HG03280 (cell line): ENCODE measurements around the gene PMIS2.
"Not testable (repeated sequence)": the region's sequence is repeated elsewhere in the genome, so short reads cannot be mapped to it uniquely, and the experiment has no call there.

Source experiments
- ATAC-seq: cut with Tn5 transposase; IDR thresholded peaks from one replicate; pipeline ENCODE4 v1.9.1; 2021; ENCODE audit warnings: mild to moderate bottlenecking, moderate library complexity; ENCODE audit not compliant: unreplicated experiment

The PMIS2 gene

DNA sequence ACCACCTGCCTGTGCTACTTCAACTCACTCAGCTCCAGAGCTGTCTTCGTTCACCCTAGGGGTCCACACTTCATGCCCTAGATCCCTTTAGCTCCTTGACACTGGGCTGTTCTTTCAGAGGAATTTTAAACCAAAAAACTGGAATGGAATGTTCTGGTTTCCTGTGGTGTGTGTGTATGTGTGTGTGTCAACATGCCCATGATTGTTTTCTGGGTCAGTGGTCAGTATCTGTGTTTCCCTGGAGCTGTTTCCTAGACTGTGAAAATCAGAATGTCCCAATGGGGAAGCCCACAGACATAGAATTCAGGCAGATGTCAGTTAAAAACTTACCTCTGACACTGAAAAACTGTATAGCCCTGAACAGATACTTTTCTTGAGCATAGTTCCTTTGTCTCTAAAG lies 1.3 kb downstream of the PMIS2 start:
- no peak for ATAC-seq

DNA sequence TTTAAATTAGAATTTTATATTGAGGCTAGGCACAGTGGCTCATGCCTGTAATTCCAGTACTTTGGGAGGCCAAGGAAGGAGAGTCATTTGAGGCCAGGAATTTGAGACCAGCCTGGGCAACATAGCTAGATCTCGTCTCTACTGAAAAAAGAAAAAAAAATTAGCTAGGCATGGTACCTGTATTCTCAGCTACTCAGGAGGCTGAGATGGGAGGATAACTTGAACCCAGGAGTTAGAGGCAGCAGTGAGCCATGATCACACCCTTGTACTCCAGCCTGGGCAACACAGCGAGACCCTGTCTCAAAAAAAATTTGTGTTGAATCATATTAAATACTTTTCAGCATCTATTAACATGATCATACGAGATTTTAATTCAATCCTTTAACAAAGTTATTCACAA lies 4.9 kb downstream of the PMIS2 start:
- no peak for ATAC-seq

DNA sequence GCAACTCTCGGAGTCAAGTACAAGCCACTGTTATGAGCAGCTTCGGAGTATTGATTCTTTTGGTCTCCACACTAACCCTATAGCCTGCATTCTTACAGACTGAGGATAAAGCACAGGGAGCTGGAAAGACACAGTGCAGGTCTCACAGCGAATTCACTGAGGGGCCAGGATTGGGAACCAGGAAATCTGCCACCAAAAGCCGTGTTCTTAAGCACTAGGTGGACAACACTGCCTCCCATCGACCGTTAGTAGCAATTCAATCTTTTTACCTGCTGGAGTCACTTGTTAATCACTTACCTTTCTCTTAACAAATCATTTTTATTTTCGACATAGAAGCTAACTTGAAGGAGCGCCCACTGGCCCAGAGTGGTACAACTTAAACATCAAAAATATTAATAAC lies 6.3 kb downstream of the PMIS2 start:
- ATAC-seq: no peak

DNA sequence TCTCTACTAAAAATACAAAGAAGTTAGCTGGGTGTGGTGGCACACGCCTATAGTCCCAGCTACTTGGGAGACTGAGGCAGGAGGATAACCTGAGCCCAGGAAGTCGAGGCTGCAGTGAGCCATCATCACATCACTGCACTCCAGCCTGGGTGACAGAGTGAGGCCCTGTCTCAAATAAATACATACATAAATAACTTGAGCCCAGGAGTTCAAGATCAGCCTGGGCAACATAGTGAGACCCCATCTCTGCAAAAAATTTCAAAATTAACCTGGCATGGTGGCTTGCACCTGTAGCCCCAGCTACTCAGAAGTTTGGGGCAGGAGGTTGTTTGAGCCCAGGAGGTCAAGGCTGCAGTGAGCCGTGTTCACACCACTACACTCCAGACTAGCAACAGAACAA lies 9.1 kb downstream of the PMIS2 start:
- ATAC-seq: not testable (repeated sequence)

DNA sequence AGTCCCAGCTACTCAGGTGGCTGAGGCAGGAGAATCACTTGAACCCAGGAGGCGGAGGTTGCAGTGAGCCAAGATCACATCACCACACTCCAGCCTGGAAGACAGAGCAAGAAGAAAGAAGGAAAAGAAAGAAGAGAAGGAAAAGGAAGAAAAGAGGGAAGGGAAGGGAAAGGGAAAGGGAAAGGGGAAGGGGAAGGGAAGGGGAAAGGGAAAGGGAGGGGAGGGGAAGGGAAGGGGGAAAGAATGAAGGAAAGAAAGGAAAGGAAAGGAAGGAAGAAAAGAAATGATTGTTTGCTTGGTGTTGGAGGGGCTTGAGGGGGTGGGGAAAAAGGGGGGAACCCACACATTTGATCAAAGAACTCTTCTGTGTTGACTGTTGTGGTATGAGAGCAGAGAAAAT lies 10.0 kb downstream of the PMIS2 start:
- ATAC-seq: no peak

DNA sequence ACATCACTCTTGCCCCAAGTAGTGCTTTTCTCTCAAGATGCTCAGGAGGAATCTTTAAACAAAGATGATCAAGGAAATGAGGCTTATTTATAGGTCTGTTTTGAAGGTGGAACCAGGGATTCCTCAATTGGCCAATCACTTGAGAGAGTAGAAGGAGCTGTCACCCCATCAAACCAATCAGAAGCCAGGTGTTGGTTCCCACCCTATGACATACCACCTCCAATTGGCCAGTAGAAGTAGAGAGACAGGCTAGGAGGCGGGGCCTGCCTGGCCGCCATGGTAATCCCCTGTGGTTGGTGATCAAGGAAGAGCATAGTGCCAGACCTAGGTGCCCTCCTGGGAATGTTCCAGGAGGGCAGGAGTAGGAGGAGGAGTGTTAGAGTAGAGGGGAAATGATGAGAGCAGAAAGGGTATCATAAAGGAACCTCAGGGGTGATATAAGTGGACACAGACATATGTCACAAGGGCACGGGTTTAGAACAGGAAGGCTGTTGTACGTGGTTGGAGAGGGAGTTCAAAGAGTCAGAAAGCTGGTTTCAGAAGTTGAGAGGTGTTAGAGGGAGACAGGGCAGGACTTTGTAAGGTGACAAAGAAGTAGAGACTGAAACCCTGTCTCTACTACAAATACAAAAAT lies 10.5 kb downstream of the PMIS2 start:
- peak; percentile 55 for ATAC-seq

DNA sequence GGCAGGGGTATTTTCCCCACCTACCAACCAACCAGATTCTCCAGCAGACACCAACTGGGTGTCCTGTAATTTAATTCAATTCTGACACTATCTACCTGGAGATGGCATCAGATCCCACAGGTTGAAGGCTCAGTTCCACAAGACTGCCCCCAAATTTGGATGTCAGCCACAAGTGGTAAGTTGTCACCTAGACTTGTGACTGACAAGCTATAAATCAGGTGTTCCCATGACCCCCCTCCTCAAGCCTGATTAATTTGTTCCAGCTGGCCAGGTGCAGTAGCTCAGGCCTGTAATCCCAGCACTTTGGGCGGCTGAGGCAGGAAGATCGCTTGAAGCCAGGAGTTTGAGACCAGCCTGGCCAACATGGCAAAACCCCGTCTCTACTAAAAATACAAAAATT lies 16.0 kb downstream of the PMIS2 start:
- no peak for ATAC-seq

DNA sequence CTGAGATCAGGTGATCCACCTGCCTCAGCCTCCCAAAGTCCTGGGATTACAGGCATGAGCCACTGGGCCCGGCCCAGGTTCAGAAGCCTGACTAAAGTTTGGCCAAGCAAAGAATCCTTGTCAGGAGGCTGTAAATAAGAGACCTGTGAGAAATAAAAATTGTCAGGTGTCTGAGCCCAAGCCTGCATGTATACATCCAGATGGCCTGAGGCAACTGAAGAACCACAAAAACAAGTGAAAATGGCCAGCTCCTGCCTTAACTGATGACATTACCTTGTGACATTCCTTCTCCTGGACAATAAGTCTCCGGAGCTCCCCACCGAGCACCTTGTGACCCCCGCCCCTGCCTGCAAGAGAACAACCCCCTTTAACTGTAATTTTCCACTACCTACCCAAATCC lies 18.5 kb downstream of the PMIS2 start:
- not testable (repeated sequence) for ATAC-seq

DNA sequence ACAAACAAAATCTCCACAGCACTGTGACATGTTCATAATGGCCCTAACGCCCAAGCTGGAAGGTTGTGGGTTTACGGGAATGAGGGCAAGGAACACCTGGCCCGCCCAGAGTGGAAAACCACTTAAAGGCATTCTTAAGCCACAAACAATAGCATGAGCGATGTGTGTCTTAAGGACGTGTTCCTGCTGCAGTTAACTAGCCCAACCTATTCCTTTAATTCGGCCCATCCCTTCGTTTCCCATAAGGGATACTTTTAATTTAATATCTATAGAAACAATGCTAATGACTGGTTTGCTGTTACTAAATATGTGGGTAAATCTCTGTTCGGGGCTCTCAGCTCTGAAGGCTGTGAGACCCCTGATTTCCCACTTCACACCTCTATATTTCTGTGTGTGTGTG lies 21.2 kb downstream of the PMIS2 start:
- ATAC-seq: not testable (repeated sequence)

DNA sequence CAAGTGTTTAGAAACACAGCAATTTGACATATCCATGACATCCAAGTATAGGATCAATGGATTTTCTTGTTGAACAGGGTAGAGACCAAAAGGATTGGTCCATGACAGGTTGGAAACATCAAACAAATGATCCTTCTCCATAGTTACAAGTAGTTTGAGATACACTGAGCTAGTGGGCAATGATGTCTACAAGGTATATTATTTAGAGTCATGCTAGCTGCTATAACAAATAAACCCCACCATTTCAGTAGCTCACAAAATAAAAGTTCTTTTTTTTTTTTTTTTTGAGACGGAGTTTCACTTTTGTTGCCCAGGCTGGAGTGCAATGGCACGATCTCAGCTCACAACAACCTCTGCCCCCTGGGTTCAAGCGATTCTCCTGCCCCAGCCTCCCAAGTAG lies 21.7 kb downstream of the PMIS2 start:
- ATAC-seq: no peak

DNA sequence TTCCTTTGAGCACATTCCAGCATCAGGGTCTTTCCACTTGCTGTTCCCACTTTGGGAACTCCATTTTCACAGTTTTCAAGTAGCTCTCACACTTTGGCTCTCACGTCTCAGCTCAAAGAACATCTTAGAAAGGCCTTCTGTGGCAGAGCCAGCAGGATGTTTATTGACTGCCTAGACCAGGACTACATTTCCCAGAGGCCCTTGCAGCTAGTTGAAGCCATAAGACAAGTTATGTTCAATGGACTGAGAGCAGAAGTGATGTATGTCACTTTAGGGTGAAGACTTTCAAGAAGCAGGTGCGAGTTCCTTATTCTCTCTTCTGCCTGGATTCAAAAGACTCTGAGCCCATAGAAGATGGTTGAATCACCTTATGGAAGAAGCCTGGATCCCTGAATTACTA lies 22.3 kb downstream of the PMIS2 start:
- no peak for ATAC-seq

DNA sequence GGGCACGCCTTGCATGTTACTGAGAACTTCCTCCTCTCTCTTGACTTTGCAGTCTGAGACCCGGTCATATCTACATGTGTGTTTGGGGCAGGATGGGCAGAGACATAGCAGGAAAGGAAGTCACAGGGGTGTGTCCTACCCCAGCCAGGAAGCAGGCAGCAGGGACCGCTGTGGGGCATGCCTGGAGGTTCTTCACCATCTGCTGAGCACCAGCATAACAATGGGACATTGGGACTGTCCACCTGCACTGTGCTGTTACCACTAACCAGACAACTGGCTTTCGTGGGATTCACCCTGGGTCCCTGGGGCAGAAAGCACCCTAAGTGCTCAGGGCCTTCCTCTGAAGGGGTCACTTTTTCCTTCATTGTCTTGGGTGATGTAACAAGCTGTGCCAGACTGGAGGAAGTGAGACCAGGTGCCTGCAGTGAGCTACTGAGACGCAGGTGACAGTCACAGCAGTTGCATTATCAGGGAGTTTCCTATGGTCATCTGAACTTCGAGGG lies 23.9 kb downstream of the PMIS2 start:
- ATAC-seq: no peak

DNA sequence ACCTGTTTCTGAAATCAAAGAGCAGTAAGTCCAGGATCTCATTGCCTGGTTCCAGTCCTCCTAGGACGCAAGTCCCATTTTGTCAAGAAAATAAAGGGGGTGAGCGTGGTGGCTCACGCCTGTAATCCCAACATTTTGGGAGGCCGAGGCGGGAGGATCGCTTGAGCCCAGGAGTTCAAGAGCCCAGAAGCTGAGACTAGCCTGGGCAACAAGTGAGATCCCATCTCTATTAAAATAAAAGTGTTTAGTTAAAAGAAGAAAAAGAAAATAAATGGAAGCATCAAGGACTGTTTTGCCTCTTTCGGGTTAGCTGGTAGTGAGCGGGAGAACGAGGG lies 26.2 kb downstream of the PMIS2 start:
- ATAC-seq: no peak

DNA sequence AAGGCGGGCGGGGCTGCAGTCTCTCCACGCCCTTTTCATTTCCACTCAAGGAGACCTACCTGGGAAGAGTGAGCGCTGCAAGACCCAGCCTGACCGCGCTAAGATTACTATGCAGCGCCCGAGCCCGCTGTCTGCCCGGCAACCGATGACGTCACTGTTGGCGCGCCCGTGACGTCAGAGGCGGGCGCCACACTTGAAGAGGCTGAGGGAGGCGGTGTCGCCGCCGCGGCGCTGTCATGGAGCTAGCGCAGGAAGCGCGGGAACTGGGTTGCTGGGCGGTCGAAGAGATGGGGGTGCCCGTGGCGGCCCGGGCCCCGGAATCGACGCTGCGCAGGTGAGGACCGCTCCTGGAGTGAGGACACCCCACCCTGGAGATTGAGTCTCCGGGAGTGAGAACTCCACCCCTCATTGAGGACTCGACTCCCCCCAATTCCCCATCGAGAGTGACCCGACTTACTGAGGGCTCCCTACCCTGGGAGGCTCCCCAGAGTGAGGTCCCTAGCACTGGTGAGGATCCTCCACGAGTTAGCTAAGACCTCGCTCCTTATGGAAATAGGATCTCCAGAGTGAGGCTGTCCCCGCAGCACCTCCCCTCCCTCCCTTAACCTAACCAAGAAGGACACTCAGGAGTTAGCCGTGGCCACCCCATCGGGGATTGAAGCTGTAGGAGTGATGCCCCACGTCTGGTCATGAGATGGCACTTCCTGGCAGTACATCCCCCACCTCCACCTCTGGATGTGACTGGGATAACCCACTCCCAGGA lies 26.8 kb downstream of the PMIS2 start, which contains the start of gene HAUS5:
HAUS5 (plus strand) TSS at position 177 of the 763 bp plus-strand sequence; CDS start at position 237, 60 bp downstream.
- ATAC-seq: peak; percentile 87

DNA sequence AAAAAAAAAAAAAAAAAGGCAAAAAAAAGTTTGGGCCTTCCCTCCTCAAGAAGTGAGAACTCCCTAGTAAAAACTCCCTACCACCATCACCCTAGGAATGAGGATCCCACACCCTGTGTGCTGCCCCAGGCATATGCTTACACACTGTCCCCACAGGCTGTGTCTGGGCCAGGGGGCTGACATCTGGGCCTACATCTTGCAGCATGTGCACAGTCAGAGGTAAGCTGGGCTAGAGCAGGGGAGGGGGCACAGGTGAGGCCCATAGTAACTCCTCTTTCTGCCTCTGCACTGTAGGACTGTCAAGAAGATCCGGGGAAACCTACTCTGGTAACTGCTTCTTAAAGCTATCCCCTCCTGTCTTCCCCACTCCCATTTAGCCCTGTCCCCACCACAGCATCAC lies 27.6 kb downstream of the PMIS2 start:
- no peak for ATAC-seq

DNA sequence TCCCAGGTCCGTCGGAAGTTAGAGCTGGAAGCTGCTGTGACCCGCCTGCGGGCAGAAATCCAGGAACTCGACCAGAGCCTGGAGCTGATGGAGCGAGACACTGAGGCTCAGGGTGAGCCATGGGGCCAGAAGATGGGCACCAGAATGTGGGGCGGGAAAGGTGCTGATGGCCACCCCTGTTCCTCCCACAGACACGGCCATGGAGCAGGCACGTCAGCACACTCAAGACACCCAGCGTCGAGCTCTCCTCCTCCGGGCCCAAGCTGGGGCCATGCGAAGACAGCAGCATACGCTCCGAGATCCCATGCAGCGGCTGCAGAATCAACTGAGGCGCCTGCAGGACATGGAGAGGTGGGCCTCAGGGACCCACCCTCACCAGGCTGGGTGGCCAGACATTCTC lies 29.1 kb downstream of the PMIS2 start:
- ATAC-seq: no peak

DNA sequence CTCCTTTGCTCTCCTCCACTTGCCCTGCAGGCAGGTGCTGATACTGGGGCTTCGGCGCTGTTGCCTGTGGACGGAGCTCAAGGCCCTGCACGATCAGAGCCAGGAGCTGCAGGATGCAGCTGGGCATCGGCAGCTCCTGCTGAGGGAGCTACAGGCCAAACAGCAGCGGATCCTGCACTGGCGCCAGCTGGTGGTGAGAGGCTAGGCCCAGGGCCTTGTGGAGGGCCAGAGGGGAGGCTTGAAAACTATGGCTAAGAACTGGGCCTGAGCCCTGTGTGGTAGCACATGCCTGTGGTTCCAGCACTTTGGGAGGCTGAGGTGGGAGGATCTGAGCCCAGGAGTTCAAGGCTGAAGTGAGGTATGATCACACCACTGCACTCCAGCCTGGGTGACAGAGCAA lies 32.9 kb downstream of the PMIS2 start:
- ATAC-seq: no peak

DNA sequence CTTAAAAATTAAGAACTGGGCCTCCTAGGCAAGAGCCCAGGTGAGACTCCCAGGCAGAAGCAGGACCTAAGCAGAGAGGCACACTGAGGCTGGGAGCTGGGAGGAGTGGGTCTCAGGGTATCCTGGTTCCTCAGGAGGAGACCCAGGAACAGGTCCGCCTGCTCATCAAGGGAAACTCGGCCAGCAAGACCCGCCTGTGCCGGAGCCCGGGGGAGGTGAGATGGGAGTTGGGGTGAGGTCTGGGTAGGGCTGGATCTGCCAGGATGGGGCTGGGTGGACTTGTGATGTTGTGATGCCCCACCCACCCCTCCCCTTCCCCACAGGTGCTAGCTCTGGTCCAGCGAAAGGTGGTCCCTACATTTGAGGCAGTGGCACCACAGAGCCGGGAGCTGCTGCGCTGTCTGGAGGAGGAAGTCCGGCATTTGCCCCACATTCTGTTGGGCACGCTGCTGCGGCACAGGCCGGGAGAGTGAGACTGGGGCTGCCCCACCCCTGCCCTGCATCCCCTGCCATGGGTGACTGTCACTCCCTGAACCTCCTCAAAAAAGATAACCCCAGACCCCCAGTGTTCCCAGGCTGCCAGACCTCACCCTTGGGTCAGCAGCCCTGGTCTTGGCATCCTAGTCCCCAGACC lies 33.4 kb downstream of the PMIS2 start:
- no peak for ATAC-seq

DNA sequence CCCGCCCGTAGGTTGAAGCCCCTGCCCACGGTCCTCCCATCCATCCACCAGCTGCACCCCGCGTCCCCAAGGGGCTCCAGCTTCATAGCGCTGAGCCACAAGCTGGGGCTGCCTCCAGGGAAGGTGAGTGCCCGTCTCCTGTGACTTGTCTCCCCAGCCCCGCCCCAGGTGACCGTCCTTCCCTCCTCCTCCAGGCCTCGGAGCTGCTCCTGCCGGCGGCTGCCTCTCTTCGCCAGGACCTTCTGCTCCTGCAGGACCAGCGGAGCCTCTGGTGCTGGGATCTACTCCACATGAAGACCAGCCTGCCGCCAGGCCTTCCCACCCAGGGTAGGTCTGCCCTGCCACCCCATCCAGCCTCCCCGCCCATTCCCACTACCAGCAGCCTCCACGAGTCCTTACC lies 34.0 kb downstream of the PMIS2 start:
- ATAC-seq: no peak

DNA sequence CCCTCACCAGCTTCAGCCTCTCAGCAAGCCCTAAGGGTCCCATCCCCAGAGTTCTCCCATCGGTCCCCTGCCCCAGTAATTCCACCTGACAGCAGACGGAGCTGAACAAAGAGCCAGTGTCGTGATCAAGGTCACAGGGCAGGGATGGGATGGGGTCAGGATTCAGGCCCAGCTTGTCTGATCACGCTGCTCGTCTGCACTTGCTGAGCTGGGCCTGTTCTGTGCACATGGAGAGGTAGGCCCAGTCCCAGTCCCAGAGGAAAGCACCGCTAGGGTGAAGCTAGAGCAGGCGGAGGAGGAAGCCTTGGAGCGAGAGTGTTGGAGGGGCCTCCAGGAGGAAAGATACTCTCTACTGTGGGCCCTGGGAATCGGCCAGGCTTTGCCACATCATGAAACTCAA lies 35.7 kb downstream of the PMIS2 start:
- ATAC-seq: no peak

DNA sequence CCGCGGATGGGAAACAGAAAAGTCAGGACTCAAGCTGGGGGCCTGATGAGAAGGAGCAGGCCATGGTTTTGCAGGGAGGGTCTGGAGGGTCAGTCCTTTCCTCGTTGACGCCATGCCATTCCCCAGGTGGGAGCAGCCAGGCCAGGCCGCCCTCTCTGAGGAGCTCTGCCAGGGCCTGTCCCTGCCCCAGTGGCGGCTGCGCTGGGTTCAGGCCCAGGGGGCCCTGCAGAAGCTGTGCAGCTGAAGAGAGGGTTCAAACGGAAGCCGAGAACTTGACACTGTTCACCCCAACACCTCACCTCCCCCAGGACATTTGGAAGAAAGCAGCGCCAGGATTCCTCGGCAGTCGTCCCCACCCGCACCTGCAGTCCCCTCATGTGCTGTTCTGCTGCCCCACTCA lies 36.8 kb downstream of the PMIS2 start:
- no peak for ATAC-seq
